GM23248 (cell line): ENCODE measurements around the gene CPNE4. TPM values are rescaled to one million over a fixed set of nuclear protein-coding genes. Genes with fewer than 3 reads are reported as not detected.

Source experiments
- DNase-seq: peaks from one replicate; pipeline ENCODE4 v3.0.0-alpha.2; 2015
- H2AFZ ChIP-seq: fragments of 200-600 bp; sonication (generic); 2 replicates; pipeline ENCODE4 v1.6.1; 2016; ENCODE audit warnings: antibody characterized with exemption
- H3F3A ChIP-seq: fragments of 200-600 bp; sonication (generic); 2 replicates; pipeline ENCODE4 v1.6.1; 2016; ENCODE audit warnings: mild to moderate bottlenecking, antibody characterized with exemption, mixed run types; ENCODE audit not compliant: insufficient read depth
- H3K27ac ChIP-seq: fragments of 200-600 bp; sonication (generic); 2 replicates; pipeline ENCODE4 v1.5.1; 2016; ENCODE audit warnings: mild to moderate bottlenecking
- H3K27me3 ChIP-seq: fragments of 200-600 bp; sonication (generic); replicated peaks from 2 replicates; pipeline ENCODE4 v1.6.1; 2016; ENCODE audit warnings: mild to moderate bottlenecking; ENCODE audit not compliant: insufficient read depth
- H3K36me3 ChIP-seq: fragments of 200-600 bp; sonication (generic); 2 replicates; pipeline ENCODE4 v1.6.1; 2016; ENCODE audit warnings: low read depth, mild to moderate bottlenecking
- H3K4me1 ChIP-seq: fragments of 200-600 bp; sonication (generic); 2 replicates; pipeline ENCODE4 v1.6.1; 2016; ENCODE audit warnings: mild to moderate bottlenecking; ENCODE audit not compliant: insufficient read depth
- H3K4me2 ChIP-seq: fragments of 200-600 bp; sonication (generic); one replicate; pipeline ENCODE4 v1.6.1; 2016; ENCODE audit warnings: mild to moderate bottlenecking; ENCODE audit not compliant: unreplicated experiment
- H3K4me3 ChIP-seq: fragments of 200-600 bp; sonication (generic); 2 replicates; pipeline ENCODE4 v1.5.1; 2016; ENCODE audit warnings: mild to moderate bottlenecking
- H3K79me2 ChIP-seq: fragments of 200-600 bp; sonication (generic); 2 replicates; pipeline ENCODE4 v1.6.1; 2016; ENCODE audit warnings: mild to moderate bottlenecking; ENCODE audit not compliant: insufficient read depth
- H3K9ac ChIP-seq: fragments of 200-600 bp; sonication (generic); 2 replicates; pipeline ENCODE4 v1.6.1; 2016; ENCODE audit warnings: mild to moderate bottlenecking
- H3K9me2 ChIP-seq: fragments of 200-600 bp; sonication (generic); 2 replicates; pipeline ENCODE4 v1.6.1; 2016; ENCODE audit warnings: mixed run types, mild to moderate bottlenecking, moderate library complexity; ENCODE audit not compliant: insufficient read depth
- H3K9me3 ChIP-seq: fragments of 200-600 bp; sonication (generic); one replicate; pipeline ENCODE4 v1.6.1; 2017; ENCODE audit warnings: low read depth
- H4K20me1 ChIP-seq: fragments of 200-600 bp; sonication (generic); 2 replicates; pipeline ENCODE4 v1.6.0; 2016; ENCODE audit not compliant: insufficient read depth
- EZH2 ChIP-seq: fragments of 200-600 bp; sonication (generic); IDR thresholded peaks from 2 replicates; pipeline ENCODE4 v1.6.1; 2018; ENCODE audit warnings: antibody characterized with exemption, mild to moderate bottlenecking; ENCODE audit not compliant: insufficient read depth, poor library complexity, severe bottlenecking
- EZH2phosphoT487 ChIP-seq: fragments of 200-600 bp; sonication (generic); IDR thresholded peaks from 2 replicates; pipeline ENCODE4 v1.6.1; 2018; ENCODE audit warnings: antibody characterized with exemption, moderate library complexity, mild to moderate bottlenecking, low read depth; ENCODE audit not compliant: insufficient read depth
- WGBS, 2 experiments: methylation state at CpG; one replicate each; pipeline ENCODE4 v1.1.6; 2015 to 2017; ENCODE audit warnings: low lambda C conversion rate in 2 of 2, low coverage in 1 of 2; ENCODE audit errors: missing lambda C conversion rate in 2 of 2; 5-methylcytosine and 5-hydroxymethylcytosine counted together
- in situ Hi-C: fragments of 300-500 bp; cut with MboI; formaldehyde crosslinking; loops from 2 replicates; pipeline ENCODE4 v1.15.0; 2020
- polyA plus RNA-seq: library from polyadenylated mRNA; unstranded; fragments of >200 nt; fragmentation: Nextera tagmentation; extraction: Ambion mirVana; gene quantifications from 2 replicates; pipeline ENCODE4 v1.2.1, GENCODE V29; 2016
- total RNA-seq: library from RNA; depleted of rRNA; stranded (reverse); fragments of >200 nt; shearing (Covaris generic); gene quantifications from 2 replicates; pipeline ENCODE4 v1.2.3, GENCODE V29; 2014

Gene CPNE4
- total and polyA plus RNA-seq, 2 experiments from 2014 or later = 0.11 to 0.44 TPM

DNA sequence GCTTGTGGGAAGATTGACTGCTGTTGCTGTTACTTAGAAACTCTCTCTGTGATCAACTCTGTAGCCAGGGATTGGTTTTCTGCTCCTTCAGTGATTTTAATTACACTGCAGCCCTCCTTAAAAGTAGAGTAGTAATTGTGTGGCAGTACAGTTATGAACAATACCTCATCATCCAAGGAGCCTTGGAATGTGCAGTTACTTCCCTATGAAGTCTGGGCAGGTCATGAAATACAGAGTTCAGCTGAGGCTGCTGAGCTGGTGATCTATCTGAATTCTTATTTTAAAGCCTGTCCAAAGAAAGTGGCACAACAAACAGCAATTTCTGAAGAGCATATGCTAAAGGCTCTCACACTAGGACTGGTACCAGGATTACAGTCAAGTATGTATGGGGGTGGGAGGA, 494.7 kb downstream of the CPNE4 start:
- in situ Hi-C loops = loop anchor here (25.0 kb wide), 1 partner anchor 472 kb away; no protein-coding TSS in a partner anchor
- Histone ChIP-seq H3K4me1 (peaks cover 31% of the 10 kb centered on the region), H4K20me1 (no peaks in the 10 kb centered on the region), H3K9me3 (no peaks in the 10 kb centered on the region), H2AFZ (no peak overlapping the region), H3K79me2 (no peaks in the 10 kb centered on the region), H3K9me2 (no peaks in the 10 kb centered on the region), H3F3A (peaks cover 25% of the 10 kb centered on the region), H3K4me2 (peak overlapping the region; percentile 17), H3K4me3 (no peak overlapping the region), H3K9ac (no peak overlapping the region), H3K36me3 (no peaks in the 10 kb centered on the region), H3K27me3 (no peaks in the 10 kb centered on the region), H3K27ac (0 out of 2 replicates have a peak overlapping the region, but pooled peaks have one; percentile 11)
- TF ChIP-seq EZH2phosphoT487 = no peak
- TF ChIP-seq EZH2 = no peak
- DNase-seq = peak; percentile 24

DNA sequence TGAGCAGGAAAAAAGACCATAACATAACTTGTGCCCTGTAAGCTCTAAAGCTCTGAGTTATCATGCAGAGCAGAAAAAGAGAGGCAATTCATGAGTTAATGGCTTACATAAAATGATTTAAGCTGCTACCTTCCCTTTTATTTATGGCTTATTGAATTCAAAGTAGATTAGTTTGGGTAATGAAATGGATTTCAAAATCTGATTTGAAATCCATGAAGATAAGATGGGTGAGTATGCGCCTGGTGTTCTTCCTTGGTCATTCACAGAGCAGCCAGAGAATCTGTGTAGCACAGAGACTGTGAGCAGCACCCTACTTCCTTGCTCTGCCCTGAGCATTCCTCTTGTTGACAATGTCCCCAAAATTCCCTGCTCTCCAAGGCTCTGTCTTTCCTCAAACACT, 495.8 kb downstream of the CPNE4 start:
- TF ChIP-seq EZH2phosphoT487 (no peak), EZH2 (no peak)
- Histone ChIP-seq H3K9ac (no peak overlapping the region), H3F3A (peaks cover 21% of the 10 kb centered on the region), H3K27me3 (no peaks in the 10 kb centered on the region), H3K9me2 (no peaks in the 10 kb centered on the region), H3K4me1 (peaks cover 32% of the 10 kb centered on the region), H4K20me1 (no peaks in the 10 kb centered on the region), H3K27ac (no peak overlapping the region), H3K9me3 (no peaks in the 10 kb centered on the region), H3K79me2 (no peaks in the 10 kb centered on the region), H2AFZ (no peak overlapping the region), H3K36me3 (no peaks in the 10 kb centered on the region), H3K4me3 (no peak overlapping the region), H3K4me2 (no peak overlapping the region)
- 90 to 95% methylated on average over 1 of the region's 1 CpG for WGBS, 2 experiments
- DNase-seq = no peak
- in situ Hi-C loops = loop anchor here (25.0 kb wide), 1 partner anchor 473 kb away; no protein-coding TSS in a partner anchor

DNA sequence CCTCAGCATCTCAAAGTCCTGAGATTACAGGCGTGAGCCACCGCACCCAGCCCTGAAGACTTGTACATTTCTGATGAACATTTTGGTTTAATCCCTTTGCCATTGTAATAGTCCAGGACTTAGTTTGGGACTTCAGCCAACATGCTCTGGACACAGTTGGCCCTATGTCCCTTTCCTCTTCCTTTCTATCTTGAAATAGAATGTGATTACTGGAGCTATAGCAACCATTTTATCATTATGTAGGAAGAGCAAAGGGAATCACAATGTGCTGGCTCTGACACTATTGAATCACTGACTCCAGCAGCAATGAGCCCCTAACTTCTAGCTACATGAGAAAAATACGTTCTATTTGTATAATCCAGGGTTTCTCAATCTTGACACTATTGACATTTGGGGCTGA, 497.3 kb downstream of the CPNE4 start:
- Histone ChIP-seq H3F3A (peaks cover 19% of the 10 kb centered on the region), H4K20me1 (no peaks in the 10 kb centered on the region), H3K9ac (no peak overlapping the region), H2AFZ (no peak overlapping the region), H3K9me2 (no peaks in the 10 kb centered on the region), H3K27ac (no peak overlapping the region), H3K4me2 (no peak overlapping the region), H3K4me1 (peaks cover 26% of the 10 kb centered on the region), H3K27me3 (no peaks in the 10 kb centered on the region), H3K4me3 (no peak overlapping the region), H3K9me3 (no peaks in the 10 kb centered on the region), H3K79me2 (no peaks in the 10 kb centered on the region), H3K36me3 (no peaks in the 10 kb centered on the region)
- in situ Hi-C loops = loop anchor here (25.0 kb wide), 1 partner anchor 475 kb away; no protein-coding TSS in a partner anchor
- WGBS, 2 experiments = 84 to 87% methylated on average over 3 of the region's 3 CpGs
- no peak for DNase-seq
- no peak for TF ChIP-seq EZH2phosphoT487
- no peak for TF ChIP-seq EZH2

DNA sequence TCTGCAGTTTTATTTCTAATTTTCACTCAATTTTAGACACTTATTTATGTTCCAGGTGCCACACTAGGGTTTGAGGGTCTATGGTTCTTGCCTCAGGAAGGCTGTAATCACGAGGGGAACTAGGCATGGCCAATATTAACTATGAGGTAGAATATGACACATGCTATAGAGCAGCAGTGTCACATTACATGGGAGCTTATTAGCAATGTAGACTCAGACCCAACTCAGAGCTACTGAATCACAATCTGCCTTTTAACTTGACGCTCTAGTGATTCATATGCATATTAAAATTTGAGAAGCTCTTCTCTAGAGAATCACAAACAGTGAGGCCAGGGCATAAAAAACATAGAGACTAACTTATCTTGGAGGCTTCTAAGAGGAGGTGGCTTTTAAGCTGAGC, 499.2 kb downstream of the CPNE4 start:
- H3K4me3 ChIP-seq = peak overlapping the region; percentile 40
- no peaks in the 10 kb centered on the region for H3K9me3 ChIP-seq
- WGBS, 2 experiments = 0% methylated on average over 2 of the region's 2 CpGs
- peaks cover 13% of the 10 kb centered on the region for H3F3A ChIP-seq
- peak overlapping the region; percentile 89 for H3K27ac ChIP-seq
- peak overlapping the region; percentile 48 for H3K9ac ChIP-seq
- no peaks in the 10 kb centered on the region for H4K20me1 ChIP-seq
- H3K36me3 ChIP-seq = no peaks in the 10 kb centered on the region
- in situ Hi-C loops = loop anchor here (25.0 kb wide), 1 partner anchor 477 kb away; no protein-coding TSS in a partner anchor
- no peaks in the 10 kb centered on the region for H3K27me3 ChIP-seq
- no peaks in the 10 kb centered on the region for H3K79me2 ChIP-seq
- H3K4me1 ChIP-seq = peaks cover 20% of the 10 kb centered on the region
- H3K9me2 ChIP-seq = no peaks in the 10 kb centered on the region
- TF ChIP-seq EZH2phosphoT487 = no peak
- no peak for TF ChIP-seq EZH2
- H3K4me2 ChIP-seq = peak overlapping the region; percentile 84
- H2AFZ ChIP-seq = no peak overlapping the region
- DNase-seq = peak; percentile 92
